Effector CD8-positive, alpha-beta T cell (primary cell): ENCODE data around the gene ADGB.

ENCODE experiments used
- DNase-seq: peaks from one replicate; lab custom pipeline; 2025; lab: John Stamatoyannopoulos, UW

The ADGB gene

GRCh38 chr6:146862508-146862919 lies 263.7 kb downstream of the ADGB start:
- no peak for DNase-seq

GRCh38 chr6:146864300-146864699 lies 265.5 kb downstream of the ADGB start:
- DNase-seq, result no peak

- DNase-seq, result no peak
Observed at GRCh38 chr6:146864885-146865284, 266.1 kb downstream of the ADGB start.
